SIG-M5 (cell line): ENCODE measurements around the gene EPC1.
A peak's percentile ranks its signal among the peaks of the same experiment; 100 is the strongest.
"Not testable (repeated sequence)": the region's sequence is repeated elsewhere in the genome, so short reads cannot be mapped to it uniquely, and the experiment has no call there.

Source experiments
- DNase-seq: peaks from one replicate; lab custom pipeline; 2025; lab: John Stamatoyannopoulos, UW

EPC1 gene

DNA sequence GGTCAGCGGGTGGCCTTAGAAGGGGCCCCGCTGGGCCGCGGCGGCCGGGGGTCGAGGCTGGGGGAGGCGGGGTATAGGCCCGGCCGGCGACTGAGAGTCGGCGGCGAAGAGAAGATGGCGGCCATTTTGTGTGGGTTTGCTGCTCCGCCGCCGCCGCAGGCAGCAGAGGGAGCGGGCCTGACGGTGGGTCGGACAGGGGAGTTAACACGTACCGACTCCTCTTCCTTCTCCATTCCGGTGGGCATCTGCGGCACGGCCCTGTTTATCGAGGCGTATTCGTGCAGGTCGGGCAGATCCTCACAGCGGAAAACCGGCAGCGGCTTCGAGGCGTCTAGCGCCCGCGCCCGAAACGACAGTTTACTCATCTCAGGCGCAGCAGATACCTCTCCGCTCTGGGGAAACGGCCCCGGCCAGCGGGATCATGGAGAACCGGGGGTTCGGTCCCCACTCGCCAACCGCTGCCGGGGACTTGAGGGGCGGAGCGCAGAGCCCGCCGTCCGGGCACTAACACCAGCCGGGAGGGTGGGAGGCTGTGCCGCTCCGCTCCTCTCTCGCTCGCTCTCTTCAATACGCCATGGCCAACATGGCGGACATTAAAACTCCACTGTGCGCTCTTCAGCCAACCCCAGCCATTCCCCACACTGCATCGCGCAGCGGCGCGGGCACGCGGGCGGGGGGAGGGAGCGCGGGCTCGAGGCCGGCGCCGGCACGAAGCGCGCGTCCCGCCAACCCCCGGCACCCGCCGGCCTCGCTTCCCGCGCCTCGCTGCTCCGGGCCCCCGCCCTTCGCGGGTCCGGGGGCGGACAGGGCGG is at the start of gene EPC1:
Gene EPC1 (minus strand): TSS at position 608 of the 812 bp plus-strand sequence. CDS start 243 bp downstream, at position 365.
- DNase-seq, result no peak

GRCh38 chr10:32393911-32394310 is 47.0 kb upstream of the EPC1 start:
- DNase-seq, result no peak

DNA sequence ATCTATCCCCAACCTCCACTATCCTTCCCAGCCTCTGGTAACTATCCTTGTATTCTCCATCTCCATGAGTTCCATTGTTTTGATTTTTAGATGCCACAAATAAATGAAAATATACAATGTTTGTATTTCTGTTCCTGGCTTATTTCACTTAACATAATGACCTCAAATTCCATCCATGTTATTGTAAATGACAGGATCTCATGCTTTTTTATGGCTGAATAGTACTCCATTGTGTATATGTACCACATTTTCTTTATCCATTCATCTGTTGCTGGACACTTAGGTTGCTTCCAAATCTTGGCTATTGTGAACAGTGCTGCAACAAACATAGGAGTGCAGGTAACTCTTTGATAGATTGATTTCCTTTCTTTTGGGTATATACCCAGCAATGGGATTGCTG is 45.3 kb upstream of the EPC1 start:
- not testable (repeated sequence) for DNase-seq

DNA sequence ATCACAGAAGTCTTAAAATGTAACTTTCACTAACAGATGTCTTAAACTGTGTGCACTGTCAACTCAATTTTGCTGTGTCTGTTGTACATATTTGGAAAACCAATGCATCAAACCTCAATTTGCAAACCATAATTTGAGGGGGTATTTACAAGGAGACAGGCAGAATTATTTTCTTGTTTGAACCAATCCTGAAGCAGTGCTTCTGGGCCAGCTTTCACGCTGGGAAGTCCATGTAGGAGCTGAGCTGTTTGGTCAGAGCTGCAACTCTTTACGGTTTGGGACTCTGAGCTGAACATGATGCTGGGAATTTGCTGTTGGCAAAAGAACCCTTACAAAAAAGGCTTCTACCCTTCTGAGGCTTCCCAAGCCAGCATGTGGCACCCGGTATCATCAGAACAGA is 43.2 kb upstream of the EPC1 start:
- DNase-seq, result no peak

- no peak for DNase-seq
These were observed 41.5 kb upstream of the EPC1 start for GRCh38 chr10:32388258-32389027.

DNA sequence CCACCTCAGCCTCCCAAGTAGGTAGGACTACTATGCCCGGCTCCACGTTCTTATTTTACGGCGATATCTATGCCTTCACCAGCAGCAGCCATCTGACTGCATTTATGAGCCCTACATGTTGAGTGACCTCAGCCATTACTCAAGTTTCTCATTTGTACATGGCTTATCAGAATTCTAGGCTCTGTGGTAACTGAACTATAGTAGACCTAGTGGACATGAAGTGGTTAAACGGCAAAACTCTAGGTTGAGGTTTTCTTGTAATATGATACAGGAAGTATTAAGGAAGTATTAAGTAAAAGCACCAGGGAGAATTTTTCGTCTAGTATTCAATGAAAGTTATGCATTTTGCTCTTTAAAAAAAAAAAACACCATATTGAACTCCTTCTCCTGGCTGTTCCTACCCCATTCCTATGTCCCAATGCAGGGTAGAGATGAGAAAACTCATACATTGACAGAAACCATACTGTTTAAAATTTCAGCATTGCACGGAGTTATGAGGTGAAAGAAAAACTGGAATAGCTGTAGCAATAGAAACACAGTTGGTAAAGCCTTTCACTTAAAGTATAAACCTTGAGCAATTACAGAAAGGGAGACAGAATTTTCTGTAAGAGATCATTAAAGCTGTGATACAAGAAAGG is 39.8 kb upstream of the EPC1 start:
- DNase-seq, result no peak

DNA sequence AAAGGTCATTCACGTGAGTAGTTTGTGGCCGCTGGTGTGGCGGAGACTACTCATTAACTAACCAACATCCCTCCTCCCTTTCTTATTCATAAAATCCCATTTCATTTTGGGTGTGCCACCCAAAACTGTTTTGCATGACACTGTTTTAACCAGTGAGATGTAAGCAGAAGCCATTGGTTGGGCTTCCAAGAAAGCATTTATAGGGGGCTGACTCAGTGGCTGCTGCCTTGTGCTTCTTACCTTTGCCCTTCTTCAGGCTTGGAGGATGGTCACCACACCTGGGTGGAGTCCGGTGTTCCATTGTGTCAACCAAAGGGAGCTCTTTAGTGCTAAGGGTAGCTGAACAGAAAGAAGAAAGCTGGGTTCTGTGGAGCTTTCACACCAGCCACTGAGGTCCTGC is 37.2 kb upstream of the EPC1 start:
- DNase-seq, result no peak

DNA sequence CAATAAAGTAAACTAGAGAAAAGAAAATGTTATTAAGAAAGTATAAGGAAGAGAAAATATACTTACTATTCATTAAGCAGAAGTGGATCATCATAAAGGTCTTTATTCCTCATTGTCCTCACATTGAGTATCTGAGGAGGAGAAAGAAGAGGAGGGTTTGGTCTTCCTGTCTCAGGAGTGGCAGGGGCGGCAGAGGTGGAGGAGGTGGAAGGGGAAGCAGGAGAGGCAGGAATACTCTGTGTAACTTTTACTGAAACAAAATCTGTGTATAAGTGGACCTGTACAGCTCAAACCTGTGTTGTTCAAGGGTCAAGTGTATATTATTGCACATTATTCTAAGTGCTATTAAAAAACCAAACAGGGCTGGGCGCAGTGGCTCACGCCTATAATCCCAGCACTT is 34.2 kb upstream of the EPC1 start:
- no peak for DNase-seq

DNA sequence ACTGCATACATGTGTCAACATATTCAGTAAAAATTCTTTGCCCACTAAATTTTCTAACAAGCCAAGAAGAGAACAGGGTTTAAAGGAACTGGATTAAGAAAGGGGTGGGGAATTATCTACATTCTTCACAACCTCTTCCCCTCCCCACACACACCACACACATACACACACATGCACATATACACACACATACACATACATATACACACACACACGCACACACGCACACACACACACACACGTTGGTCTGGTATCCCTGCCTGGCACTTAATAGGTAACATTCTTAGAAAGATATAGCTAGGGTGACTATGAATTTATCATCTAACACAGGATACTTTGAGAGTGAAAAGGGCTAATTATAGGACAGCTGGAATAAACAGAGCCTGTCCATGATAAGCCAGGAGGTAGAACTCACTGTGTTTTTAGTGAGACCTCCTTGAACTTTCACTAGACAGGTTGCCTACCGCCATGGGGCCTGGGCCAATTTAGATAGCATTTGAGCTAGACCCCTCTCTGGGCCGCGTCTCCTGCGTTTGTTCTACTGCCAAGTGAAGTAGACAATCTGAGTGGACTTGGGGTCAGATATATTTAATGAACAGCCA is 33.1 kb upstream of the EPC1 start:
- no peak for DNase-seq

GRCh38 chr10:32379318-32379949 is 32.5 kb upstream of the EPC1 start:
- DNase-seq, result no peak

GRCh38 chr10:32378363-32379317 is 31.7 kb upstream of the EPC1 start:
- peak; percentile 62 for DNase-seq

- DNase-seq, result no peak
These were observed 30.7 kb upstream of the EPC1 start for GRCh38 chr10:32377458-32378259.

DNA sequence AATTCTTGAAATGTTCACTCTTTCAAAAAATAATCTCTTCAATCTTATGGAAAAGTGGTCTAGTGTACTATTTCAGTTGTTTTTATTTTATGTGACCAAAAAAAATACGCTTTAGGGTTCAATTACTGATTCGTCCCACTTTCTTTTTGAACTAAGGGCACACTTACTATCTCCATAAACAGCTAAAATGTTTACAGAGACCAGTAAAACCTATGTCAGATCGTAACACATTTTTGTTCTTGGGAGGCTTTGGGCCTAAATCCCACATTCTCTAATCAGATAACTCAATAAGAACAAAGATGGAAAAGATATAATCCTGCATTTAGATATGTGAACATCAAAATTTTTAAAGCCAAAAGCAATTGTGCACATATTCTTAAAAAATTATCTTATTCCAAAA is 29.8 kb upstream of the EPC1 start:
- no peak for DNase-seq

DNA sequence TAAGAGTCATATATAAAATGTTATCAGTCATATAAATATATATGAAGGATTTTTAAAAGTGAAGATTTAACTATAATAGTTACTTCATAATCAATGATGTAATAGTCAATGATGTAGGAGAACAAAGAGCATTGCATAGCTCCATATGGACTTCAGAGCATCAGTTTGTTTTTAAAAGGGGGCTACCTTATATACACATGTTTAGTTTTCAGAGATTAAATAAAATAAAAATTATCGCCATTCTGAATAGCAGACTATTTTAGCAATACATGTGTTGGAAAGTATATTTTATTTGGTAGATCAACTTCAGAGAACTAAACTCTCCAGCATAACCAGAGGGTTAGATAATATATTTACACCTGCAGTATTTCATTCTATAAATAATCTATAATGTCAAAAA is 29.1 kb upstream of the EPC1 start:
- no peak for DNase-seq

- DNase-seq, result no peak
These were observed 28.7 kb upstream of the EPC1 start for GRCh38 chr10:32375631-32376030.

DNA sequence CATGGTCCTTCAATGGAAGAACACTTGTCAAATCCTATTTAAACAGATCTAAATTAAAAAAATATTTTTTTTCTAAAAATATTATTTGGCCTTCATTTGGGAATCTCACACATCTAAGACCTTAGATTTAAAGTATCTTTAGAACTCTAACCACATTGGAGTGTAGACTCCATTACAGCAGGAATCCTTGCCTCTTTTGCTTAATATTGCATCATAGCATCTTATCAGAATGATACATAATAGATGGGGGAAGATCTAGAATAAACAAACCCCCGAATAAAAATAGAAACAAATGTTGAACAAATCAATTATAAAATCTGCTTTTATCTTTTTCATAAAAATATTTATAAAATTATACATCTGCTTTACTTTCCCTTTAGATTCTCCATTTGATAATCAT is 27.6 kb upstream of the EPC1 start:
- DNase-seq, result no peak

DNA sequence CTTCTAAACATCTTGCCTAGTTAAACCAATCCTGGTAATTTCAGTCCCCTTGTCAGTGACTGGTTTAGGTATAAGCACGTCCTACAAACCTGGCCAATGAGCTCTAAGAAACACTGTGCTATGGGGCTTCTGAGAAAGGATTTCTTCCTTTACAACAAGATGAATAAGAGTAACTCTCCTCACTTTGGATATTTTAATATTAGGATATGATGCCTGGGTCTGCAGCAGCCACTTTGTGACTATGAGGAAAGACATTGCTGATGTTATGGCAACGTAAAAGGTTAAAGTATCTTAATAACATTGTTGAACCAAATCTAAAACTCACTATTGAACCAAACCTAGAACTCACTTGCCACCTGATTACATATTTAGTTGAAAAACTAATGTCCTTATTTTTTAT is 26.5 kb upstream of the EPC1 start:
- DNase-seq, result no peak

- DNase-seq, result no peak
These were observed 26.1 kb upstream of the EPC1 start for GRCh38 chr10:32373031-32373430.

DNA sequence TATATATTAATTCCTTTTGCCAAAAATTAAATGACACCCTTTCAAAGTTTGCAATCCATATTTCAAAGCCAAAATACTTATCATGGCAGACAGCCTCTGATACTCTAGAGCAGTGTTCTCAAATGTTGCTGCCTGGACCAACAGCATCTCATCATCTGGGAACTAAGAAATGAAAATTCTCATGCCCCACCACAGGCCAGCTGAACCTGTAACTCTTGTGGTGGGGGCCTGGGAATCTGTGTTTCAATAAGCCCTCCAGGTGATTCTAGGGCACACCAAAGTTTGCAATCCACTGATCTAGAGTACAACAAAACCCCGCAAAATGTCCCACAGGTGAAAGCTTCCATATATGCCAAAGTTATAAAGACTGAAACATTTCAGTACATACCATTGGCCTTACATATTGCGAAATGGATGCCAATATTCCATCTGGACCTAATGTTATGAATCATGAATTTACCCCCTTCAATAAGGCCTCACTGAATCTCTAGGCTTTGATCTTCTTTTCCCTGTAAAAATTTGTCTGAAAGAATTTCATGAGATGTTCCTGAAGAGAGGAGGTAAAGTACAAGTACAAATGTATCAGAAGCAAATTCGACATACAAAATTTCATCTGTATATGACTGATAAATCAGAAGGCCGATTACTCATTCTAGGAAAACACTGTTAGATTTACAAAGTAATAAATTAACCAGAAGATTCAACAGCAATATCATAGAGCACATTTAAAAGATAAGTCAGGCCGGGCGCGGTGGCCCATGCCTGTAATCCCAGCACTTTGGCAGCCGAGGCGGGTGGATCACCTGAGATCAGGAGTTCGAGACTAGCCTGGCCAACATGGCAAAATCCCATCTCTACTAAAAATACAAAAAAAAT is 25.3 kb upstream of the EPC1 start:
- DNase-seq, result no peak
